ENCODE results near the gene BLOC1S1.

DNA sequence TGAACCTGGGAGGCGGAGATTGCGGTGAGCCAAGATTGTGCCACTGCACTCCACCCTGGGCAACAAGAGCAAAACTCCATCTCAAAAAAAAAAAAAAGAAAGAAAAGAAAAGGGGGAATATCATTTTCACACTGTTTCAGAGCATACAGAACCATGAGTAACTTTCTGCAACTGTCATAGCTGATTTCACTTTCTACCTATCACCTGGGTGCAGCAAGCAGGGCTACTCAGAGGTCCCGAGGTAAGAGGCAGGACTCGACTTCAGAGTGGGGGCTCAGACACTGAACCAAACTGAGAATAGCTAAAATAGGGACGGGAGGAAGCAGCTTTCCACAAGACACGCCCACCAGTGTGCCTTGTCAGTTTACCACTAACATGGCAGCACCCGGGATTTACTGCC lies 49.3 kb upstream of the BLOC1S1 start:
- TF ChIP-seq, protein P1, sequence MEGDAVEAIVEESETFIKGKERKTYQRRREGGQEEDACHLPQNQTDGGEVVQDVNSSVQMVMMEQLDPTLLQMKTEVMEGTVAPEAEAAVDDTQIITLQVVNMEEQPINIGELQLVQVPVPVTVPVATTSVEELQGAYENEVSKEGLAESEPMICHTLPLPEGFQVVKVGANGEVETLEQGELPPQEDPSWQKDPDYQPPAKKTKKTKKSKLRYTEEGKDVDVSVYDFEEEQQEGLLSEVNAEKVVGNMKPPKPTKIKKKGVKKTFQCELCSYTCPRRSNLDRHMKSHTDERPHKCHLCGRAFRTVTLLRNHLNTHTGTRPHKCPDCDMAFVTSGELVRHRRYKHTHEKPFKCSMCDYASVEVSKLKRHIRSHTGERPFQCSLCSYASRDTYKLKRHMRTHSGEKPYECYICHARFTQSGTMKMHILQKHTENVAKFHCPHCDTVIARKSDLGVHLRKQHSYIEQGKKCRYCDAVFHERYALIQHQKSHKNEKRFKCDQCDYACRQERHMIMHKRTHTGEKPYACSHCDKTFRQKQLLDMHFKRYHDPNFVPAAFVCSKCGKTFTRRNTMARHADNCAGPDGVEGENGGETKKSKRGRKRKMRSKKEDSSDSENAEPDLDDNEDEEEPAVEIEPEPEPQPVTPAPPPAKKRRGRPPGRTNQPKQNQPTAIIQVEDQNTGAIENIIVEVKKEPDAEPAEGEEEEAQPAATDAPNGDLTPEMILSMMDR (IDR thresholded peaks at IDR 0.05), result no peak
- no peak for TF ChIP-seq POLR2A (IDR thresholded peaks at IDR 0.05; ENCODE audit: low read length)
- no peak for TF ChIP-seq RAD21 (conservative IDR thresholded peaks at IDR 0.05 in 1 of 2, IDR thresholded peaks at IDR 0.05 in 1 of 2)
- TF ChIP-seq EP300 (IDR thresholded peaks at IDR 0.05), result no peak
- no peak for TF ChIP-seq CHD2 (IDR thresholded peaks at IDR 0.05; ENCODE audit: low read length, partially characterized antibody)
- no peak for TF ChIP-seq MAFK (IDR thresholded peaks at IDR 0.05; ENCODE audit: partially characterized antibody)
- TF ChIP-seq, protein P2, sequence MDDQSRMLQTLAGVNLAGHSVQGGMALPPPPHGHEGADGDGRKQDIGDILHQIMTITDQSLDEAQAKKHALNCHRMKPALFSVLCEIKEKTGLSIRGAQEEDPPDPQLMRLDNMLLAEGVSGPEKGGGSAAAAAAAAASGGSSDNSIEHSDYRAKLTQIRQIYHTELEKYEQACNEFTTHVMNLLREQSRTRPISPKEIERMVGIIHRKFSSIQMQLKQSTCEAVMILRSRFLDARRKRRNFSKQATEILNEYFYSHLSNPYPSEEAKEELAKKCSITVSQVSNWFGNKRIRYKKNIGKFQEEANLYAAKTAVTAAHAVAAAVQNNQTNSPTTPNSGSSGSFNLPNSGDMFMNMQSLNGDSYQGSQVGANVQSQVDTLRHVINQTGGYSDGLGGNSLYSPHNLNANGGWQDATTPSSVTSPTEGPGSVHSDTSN (IDR thresholded peaks at IDR 0.05), result no peak
- TF ChIP-seq KDM1A (IDR thresholded peaks at IDR 0.05; ENCODE audit: low read depth), result no peak
- no peak for TF ChIP-seq CEBPB (IDR thresholded peaks at IDR 0.05)
- TF ChIP-seq, protein P3, sequence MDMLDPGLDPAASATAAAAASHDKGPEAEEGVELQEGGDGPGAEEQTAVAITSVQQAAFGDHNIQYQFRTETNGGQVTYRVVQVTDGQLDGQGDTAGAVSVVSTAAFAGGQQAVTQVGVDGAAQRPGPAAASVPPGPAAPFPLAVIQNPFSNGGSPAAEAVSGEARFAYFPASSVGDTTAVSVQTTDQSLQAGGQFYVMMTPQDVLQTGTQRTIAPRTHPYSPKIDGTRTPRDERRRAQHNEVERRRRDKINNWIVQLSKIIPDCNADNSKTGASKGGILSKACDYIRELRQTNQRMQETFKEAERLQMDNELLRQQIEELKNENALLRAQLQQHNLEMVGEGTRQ (IDR thresholded peaks at IDR 0.05), result no peak
- TF ChIP-seq, protein P4, sequence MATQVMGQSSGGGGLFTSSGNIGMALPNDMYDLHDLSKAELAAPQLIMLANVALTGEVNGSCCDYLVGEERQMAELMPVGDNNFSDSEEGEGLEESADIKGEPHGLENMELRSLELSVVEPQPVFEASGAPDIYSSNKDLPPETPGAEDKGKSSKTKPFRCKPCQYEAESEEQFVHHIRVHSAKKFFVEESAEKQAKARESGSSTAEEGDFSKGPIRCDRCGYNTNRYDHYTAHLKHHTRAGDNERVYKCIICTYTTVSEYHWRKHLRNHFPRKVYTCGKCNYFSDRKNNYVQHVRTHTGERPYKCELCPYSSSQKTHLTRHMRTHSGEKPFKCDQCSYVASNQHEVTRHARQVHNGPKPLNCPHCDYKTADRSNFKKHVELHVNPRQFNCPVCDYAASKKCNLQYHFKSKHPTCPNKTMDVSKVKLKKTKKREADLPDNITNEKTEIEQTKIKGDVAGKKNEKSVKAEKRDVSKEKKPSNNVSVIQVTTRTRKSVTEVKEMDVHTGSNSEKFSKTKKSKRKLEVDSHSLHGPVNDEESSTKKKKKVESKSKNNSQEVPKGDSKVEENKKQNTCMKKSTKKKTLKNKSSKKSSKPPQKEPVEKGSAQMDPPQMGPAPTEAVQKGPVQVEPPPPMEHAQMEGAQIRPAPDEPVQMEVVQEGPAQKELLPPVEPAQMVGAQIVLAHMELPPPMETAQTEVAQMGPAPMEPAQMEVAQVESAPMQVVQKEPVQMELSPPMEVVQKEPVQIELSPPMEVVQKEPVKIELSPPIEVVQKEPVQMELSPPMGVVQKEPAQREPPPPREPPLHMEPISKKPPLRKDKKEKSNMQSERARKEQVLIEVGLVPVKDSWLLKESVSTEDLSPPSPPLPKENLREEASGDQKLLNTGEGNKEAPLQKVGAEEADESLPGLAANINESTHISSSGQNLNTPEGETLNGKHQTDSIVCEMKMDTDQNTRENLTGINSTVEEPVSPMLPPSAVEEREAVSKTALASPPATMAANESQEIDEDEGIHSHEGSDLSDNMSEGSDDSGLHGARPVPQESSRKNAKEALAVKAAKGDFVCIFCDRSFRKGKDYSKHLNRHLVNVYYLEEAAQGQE (IDR thresholded peaks at IDR 0.05), result no peak
- no peak for TF ChIP-seq RFX5 (IDR thresholded peaks at IDR 0.05)
- TF ChIP-seq PHF8 (IDR thresholded peaks at IDR 0.05; ENCODE audit: borderline replicate concordance, low read depth), result no peak
- no peak for TF ChIP-seq SMC3 (IDR thresholded peaks at IDR 0.05)

All from A549 (cell line).